SKM-1 treated with dmso at 0.1 percent for 144 hours (cell line): ENCODE measurements around the gene FEM1C.
A peak's percentile ranks its signal among the peaks of the same experiment; 100 is the strongest.

Source experiments
- DNase-seq: peaks from one replicate; lab custom pipeline; 2025; ENCODE audit not compliant: unreplicated experiment; lab: John Stamatoyannopoulos, UW

The FEM1C gene, protein sequence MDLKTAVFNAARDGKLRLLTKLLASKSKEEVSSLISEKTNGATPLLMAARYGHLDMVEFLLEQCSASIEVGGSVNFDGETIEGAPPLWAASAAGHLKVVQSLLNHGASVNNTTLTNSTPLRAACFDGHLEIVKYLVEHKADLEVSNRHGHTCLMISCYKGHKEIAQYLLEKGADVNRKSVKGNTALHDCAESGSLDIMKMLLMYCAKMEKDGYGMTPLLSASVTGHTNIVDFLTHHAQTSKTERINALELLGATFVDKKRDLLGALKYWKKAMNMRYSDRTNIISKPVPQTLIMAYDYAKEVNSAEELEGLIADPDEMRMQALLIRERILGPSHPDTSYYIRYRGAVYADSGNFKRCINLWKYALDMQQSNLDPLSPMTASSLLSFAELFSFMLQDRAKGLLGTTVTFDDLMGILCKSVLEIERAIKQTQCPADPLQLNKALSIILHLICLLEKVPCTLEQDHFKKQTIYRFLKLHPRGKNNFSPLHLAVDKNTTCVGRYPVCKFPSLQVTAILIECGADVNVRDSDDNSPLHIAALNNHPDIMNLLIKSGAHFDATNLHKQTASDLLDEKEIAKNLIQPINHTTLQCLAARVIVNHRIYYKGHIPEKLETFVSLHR

DNA sequence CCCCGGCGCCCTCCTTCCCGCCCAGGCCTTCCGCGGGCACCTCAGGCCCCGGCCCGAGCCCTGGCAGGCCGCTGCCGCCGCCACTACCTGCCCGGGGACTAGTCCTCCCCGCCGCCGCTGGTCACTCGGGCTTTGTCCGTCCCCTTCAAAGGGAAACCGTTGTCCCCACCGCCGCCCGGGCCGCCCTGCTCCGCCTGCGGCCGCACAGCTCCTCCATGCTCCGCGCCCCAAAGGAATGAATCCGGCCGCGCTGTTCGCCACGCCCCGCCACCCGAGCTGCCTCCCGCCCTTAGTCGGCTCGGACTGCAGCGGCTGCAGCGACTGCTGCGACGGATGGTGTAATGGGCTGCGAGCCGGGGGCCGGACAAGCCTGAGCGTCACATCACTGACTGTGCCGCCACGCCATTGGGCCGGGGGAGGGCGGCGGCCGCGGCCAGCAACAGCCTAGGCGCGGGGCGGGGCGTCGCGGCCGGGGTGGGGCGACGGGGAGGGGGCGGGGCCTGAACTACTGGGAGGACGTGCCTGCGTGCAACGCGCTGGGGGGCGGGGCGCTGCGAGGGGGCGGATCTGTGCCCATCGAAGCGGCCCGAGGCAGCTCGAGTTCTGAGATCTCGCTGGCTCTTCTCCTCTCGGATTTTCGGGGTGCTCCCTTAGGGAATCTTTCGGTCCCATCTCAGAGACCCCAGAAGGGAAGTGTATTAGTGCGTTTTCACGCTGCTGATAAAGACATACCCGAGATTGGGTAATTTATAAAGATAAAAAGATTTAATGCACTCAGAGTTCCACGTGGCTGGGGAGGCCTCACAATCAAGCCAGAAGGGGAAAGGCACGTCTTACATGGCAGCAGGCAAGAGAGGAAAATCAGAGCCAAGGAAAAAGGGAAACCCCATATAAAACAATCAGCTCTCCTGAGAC lies at the start of gene FEM1C:
TSS of gene FEM1C (minus strand) at position 340 of the 915 bp plus-strand sequence. CDS start 1,282 bp downstream, outside the sequence.
- DNase-seq = peak; percentile 92

DNA sequence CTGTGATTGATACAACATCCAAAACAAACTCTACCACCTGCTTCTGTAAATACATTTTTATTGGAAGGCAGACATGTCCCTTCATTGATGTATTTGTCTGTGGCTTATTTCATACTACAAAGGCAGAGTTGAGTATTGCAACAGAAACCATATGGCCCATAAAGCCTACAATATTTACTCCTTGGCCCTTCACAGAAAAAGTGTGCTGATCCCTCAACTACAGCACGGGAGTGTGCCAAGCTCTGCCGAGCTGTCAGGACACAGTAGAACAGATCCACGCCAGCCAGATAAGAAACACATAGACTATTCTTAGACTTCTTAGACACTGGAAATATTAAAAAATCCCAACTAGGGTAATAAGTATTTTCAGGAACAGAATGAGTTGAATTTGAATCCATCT lies 44.5 kb upstream of the FEM1C start:
- DNase-seq = no peak

- DNase-seq = no peak
Measured at GRCh38 chr5:115588640-115589039, 44.1 kb upstream of the FEM1C start.

GRCh38 chr5:115586525-115587146 lies 42.1 kb upstream of the FEM1C start:
- peak; percentile 49 for DNase-seq

DNA sequence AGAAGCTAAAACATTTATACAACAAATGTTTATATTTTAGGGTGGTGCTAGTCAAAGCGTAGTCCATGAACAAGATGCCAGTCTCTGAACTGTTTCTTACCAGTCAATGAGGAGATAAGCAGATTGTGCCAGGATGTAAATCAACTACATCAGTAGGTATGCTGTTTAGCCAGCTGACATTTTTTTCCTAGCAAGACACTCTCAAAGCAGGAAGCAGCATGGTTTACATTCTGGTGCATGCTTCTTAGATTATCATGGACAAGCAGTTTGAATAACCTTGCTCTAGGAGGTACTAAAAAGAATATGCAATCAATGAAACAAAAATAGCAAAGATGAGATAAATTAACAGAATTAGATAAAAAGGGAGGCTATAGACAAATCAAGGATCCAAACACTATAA lies 40.7 kb upstream of the FEM1C start:
- no peak for DNase-seq

DNA sequence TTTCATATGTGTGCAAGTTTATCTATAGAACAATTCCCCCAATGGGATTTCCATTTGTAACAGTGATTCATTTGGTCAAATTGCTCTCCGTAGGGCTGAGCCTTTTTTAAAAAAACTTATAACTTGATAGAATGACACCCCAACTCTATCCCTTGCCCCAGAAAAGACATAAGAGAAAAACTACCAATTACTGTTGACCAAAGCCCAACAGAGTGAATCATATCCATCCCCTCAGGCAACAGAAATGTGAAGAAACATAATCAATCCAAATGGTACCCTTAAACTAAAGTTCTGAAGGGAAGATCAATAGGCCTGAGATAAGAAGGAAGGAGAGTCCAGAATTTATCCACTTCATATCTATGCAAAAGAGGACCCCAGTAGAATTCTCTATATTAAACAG lies 39.9 kb upstream of the FEM1C start:
- no peak for DNase-seq

GRCh38 chr5:115583474-115583873 lies 38.9 kb upstream of the FEM1C start:
- DNase-seq = no peak

DNA sequence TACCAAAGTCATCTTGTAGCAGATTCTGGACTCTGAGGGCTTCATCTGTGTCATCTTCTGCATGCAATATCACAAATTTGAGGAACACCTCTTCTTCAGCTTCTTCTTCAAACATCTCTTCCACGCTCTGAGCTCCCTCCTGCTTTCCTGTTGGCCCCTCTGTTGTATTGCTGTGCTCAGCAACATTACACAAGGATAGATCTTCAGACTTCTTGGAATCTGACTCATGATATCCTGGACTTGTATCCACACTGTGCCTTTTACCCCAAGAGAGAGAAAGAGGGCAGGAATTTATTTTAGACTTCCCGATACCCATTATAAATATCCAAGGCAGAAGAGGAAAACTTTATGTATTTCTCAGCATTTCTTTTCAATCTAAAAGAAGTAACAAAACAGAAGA lies 36.4 kb upstream of the FEM1C start:
- no peak for DNase-seq

DNA sequence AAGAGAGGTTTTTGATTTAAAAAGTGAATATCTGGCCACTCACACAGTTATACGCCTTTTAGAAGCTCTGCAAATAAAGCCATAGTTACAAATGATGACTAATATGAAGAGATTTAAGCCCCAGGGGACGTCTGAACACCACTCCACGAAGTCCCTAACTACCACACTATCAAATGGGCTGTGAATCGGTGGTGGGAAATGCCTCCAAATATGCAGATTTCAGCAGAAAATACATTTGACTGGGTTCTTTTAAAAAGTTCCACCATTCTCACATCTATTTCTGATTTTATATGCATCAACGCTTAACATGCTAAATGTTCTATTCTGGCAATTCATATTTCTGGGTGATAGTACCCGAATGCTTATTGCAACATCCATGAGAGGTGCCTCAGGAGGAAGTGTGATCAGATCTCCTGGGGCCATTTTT lies 35.2 kb upstream of the FEM1C start:
- no peak for DNase-seq

- DNase-seq = no peak
Measured at GRCh38 chr5:115579216-115579615, 34.6 kb upstream of the FEM1C start.

DNA sequence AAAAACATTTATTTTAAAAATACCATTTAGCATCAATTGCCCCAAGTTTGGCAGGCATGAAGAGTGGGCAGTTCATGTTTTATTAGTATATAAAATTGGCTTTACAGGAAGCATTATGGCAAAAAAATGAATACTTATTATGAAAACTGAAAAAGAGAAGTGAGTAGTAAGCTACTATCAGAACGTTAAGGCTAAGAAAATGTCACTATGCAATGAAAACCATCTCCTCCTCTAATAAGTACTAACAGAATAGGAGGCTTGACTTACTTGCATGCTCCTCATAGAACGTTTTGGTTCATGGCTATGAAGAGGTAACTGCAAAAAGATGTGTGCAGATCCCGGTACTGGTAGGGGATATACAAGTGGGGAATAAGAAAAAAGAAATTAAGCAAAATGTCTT lies 34.1 kb upstream of the FEM1C start:
- no peak for DNase-seq

DNA sequence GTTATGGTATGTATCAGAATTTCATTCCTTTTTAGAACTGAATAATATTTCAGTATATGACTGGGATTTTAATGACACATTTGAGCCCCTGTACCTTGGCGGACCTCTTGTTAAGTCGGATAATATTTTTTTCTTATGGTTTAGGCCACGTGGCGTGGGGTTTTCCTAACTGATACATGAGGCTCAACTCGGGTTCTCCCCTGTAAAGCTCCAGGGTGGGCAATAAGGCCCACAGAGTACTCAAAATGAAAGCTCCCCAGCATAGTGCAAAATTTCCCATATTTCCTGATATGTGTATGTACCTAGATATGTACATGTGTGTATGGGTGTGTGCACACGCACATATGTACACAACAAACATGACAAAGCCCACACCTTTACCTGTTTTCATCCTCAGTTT lies 33.2 kb upstream of the FEM1C start:
- no peak for DNase-seq

GRCh38 chr5:115577329-115577728 lies 32.8 kb upstream of the FEM1C start:
- no peak for DNase-seq

- no peak for DNase-seq
Measured at GRCh38 chr5:115575167-115576070, 30.8 kb upstream of the FEM1C start.

- no peak for DNase-seq
Measured at GRCh38 chr5:115573133-115573532, 28.6 kb upstream of the FEM1C start.

GRCh38 chr5:115571441-115571878 lies 26.9 kb upstream of the FEM1C start:
- DNase-seq = no peak

DNA sequence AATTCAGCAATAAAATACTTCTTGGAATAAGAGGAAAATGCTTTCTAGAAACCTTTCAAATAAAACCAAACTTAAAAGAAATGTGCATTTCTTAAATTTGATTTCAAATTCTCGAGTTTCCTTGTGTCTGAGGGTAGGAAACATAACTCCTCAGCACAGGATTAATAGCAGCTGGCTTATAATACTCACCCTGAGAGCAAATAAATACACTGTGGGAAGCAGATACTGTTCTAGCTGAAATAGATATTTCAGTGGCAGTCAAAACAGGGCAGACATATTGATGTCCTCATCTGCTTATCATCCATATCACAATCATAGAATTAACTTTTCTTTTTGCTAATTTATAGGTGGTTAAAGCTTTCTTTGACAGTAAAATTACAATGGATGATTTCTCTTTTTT lies 24.1 kb upstream of the FEM1C start:
- no peak for DNase-seq

DNA sequence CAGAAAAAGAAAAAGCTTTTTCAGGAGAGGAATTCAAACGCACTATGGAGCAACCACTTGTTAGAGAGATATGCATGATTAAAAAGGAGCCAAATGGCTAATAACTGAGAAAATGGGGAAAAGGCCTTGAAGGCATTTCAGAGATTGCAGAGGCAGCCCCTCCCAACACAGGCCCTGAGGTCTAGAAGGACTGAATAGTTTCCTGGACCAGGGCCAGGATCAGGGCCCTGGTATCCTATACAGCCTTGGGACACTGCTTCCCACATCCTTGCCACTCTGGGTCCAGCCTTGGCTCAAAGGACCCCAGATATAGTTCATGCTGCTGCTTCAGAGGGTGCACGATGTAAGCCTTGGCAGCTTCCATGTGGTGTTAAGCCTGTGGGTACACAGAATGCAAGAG lies 20.7 kb upstream of the FEM1C start:
- DNase-seq = no peak

DNA sequence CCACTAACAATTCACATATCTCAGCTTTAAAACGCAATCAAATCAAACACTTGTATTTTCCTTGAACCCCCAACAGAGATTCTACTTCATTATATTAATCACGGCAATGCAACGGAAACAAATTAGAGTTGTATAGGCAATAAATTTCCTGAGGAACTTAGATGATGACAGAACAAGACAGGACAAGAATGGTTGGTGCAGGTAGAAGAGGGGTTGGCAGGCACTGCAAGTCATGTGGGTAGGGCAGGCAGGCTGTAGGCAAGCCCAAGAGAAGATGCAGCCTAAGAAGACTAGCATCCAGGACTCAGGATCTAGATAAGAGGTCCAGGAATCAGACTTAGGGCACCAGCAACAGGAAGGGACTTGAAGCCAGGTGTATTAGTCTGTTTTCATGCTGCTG lies 16.6 kb upstream of the FEM1C start:
- no peak for DNase-seq

GRCh38 chr5:115559524-115559923 lies 14.9 kb upstream of the FEM1C start:
- DNase-seq = no peak
